Esophagus muscularis mucosa (tissue), 4 donors: ENCODE measurements around the gene GFRA1. TPM values are rescaled to one million over a fixed set of nuclear protein-coding genes. Genes with fewer than 3 reads are reported as not detected.

ENCODE experiments used
- DNase-seq: peaks from one replicate; pipeline ENCODE4 v3.0.0-alpha.2; 2017; ENCODE audit errors: extremely low spot score
- H3K27ac ChIP-seq, 4 donors: fragments of 200-600 bp; sonication (generic); replicated peaks in 1 of 4; 1 replicate in 3 of 4; 2 replicates in 1 of 4; pipeline ENCODE4 v1.5.1; 2016 to 2019; ENCODE audit warnings: mild to moderate bottlenecking in 1 of 4
- H3K27me3 ChIP-seq, 4 donors: fragments of 200-600 bp; sonication (generic); one replicate each; pipeline versions ENCODE4 v1.5.1 to v1.6.0; 2016 to 2019
- H3K36me3 ChIP-seq, 4 donors: fragments of 200-600 bp; sonication (generic); one replicate each; pipeline ENCODE4 v1.5.1; 2016 to 2019
- H3K4me1 ChIP-seq, 4 donors: fragments of 200-600 bp; sonication (generic); one replicate each; pipeline ENCODE4 v1.5.1; 2016 to 2019
- H3K4me3 ChIP-seq, 4 donors: fragments of 200-600 bp; sonication (generic); 1 replicate in 2 of 4; 2 replicates in 2 of 4; pipeline ENCODE4 v1.5.1; 2016 to 2019; ENCODE audit warnings: mild to moderate bottlenecking in 4 of 4, moderate library complexity in 1 of 4
- H3K9me3 ChIP-seq, 4 donors: fragments of 200-600 bp; sonication (generic); 1 replicate in 3 of 4; 2 replicates in 1 of 4; pipeline ENCODE4 v1.5.1; 2016 to 2019
- EP300 ChIP-seq: sonication (generic); formaldehyde crosslinking; IDR thresholded peaks from one replicate; pipeline ENCODE4 v1.6.1; 2017; ENCODE audit warnings: antibody characterized with exemption
- POLR2A ChIP-seq: fragments of 450-650 bp; IDR thresholded peaks from one replicate; pipeline ENCODE4 v1.6.1; 2017; ENCODE audit warnings: antibody characterized with exemption, moderate library complexity, mild to moderate bottlenecking, low read depth
- POLR2AphosphoS5 ChIP-seq, 2 donors: sonication (generic); formaldehyde crosslinking; IDR thresholded peaks; one replicate each; pipeline ENCODE4 v1.6.1; 2017; ENCODE audit warnings: antibody characterized with exemption in 2 of 2
- WGBS: methylation state at CpG from one replicate; pipeline ENCODE4 v1.1.5; 2018; 5-methylcytosine and 5-hydroxymethylcytosine counted together
- intact Hi-C: fragments of 100-400 bp; cut with DNase I; formaldehyde crosslinking; loops from one replicate; pipeline ENCODE4 v1.15.1; 2023
- total RNA-seq, 4 donors: library from RNA; depleted of rRNA; stranded (reverse); fragments of >200 nt; gene quantifications; one replicate each; pipeline versions ENCODE4 v1.1.0 to v1.2.1, GENCODE V29; 2016
- TF ChIP-seq, protein P1 (sequence below), 3 experiments: fragments of 200-600 bp in 2 of 3; fragments of 450-650 bp in 1 of 3; sonication (generic) in 2 of 3; IDR thresholded peaks; one replicate each; pipeline ENCODE4 v1.5.1; 2017 to 2019; ENCODE audit warnings: antibody characterized with exemption in 3 of 3, mild to moderate bottlenecking in 2 of 3, moderate library complexity in 1 of 3

The GFRA1 gene
- total RNA-seq, 4 donors from 2014 or later = 44.0 to 73.4 (median 64.5) TPM

GRCh38 chr10:116122664-116123063 lies 150.3 kb downstream of the GFRA1 start:
- DNase-seq = peak; percentile 74
- Histone ChIP-seq H3K4me3 (no peak overlapping the region), H3K4me1 (no peaks in the 10 kb centered on the region), H3K27ac (no peak overlapping the region), H3K27me3 (no peaks in the 10 kb centered on the region), H3K9me3 (no peaks in the 10 kb centered on the region), H3K36me3 (peaks cover 0 to 5% (median 0%) of the 10 kb centered on the region in 4 donors)
- no peak for TF ChIP-seq EP300
- WGBS = 90% methylated on average over 1 of the region's 1 CpG
- intact Hi-C loops = no loop called here

- intact Hi-C loops = no loop called here
- H3K4me1 ChIP-seq = no peaks in the 10 kb centered on the region
- TF ChIP-seq POLR2A = no peak
- TF ChIP-seq POLR2AphosphoS5 (IDR thresholded peaks at IDR 0.05) = no peak
- TF ChIP-seq, protein P1, sequence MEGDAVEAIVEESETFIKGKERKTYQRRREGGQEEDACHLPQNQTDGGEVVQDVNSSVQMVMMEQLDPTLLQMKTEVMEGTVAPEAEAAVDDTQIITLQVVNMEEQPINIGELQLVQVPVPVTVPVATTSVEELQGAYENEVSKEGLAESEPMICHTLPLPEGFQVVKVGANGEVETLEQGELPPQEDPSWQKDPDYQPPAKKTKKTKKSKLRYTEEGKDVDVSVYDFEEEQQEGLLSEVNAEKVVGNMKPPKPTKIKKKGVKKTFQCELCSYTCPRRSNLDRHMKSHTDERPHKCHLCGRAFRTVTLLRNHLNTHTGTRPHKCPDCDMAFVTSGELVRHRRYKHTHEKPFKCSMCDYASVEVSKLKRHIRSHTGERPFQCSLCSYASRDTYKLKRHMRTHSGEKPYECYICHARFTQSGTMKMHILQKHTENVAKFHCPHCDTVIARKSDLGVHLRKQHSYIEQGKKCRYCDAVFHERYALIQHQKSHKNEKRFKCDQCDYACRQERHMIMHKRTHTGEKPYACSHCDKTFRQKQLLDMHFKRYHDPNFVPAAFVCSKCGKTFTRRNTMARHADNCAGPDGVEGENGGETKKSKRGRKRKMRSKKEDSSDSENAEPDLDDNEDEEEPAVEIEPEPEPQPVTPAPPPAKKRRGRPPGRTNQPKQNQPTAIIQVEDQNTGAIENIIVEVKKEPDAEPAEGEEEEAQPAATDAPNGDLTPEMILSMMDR (IDR thresholded peaks at IDR 0.05) = no peak
- TF ChIP-seq EP300 = no peak
These were observed 151.1 kb downstream of the GFRA1 start for GRCh38 chr10:116121640-116122525.

DNA sequence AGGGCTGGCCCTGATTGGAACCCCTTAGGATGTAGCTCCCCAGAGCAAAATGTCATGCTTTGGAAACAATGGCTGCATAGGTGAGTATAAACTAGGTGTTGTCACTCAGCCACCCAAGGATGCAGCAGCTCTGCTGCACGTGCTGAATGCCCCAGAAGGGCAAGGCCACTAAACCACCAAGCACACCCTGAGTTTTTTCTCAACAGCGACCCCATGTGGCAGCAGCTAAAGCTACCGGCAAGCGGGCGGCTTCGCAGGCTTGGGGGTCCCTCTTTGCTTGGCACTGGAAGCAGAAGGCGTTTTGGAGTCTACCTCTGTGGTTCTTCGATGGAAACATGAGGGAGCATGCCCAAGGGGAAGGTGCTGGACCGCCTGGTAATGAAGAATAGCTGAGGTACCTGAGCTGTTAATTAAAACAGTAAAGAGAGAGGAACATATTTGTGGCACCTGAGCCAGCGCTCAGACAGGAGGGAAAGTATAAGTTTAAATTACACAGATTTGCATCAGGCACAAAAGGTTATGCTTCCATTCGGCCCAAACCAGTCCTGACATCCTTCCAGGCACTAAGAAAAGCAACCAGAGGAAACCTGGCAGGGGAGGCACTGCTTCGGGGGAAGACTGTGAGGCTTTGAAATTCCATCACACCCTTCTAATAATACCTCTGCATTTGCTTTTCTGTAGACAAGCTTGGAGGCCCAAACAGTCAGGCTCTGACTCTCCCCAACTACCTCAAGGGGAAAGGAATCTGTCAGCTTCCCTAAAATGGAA lies 152.1 kb downstream of the GFRA1 start:
- Histone ChIP-seq H3K27ac (no peak overlapping the region), H3K27me3 (no peaks in the 10 kb centered on the region), H3K4me1 (no peaks in the 10 kb centered on the region), H3K9me3 (no peaks in the 10 kb centered on the region), H3K36me3 (peaks cover 0 to 5% (median 0%) of the 10 kb centered on the region in 4 donors), H3K4me3 (no peak overlapping the region)
- intact Hi-C loops = no loop called here
- 66% methylated on average over 11 of the region's 12 CpGs for WGBS
- TF ChIP-seq EP300 (no peak), POLR2AphosphoS5 (IDR thresholded peaks at IDR 0.05) (no peak), POLR2A (no peak)
- TF ChIP-seq, protein P1 (IDR thresholded peaks at IDR 0.05) = no peak
- peak; percentile 68 for DNase-seq

More at GRCh38 chr10:116121640-116122525, 151.1 kb downstream of the GFRA1 start:
- Histone ChIP-seq H3K27me3 (no peaks in the 10 kb centered on the region), H3K4me3 (no peak overlapping the region), H3K9me3 (no peaks in the 10 kb centered on the region), H3K36me3 (peaks cover 0 to 5% (median 0%) of the 10 kb centered on the region in 4 donors), H3K27ac (no peak overlapping the region)
- WGBS = 80% methylated on average over 8 of the region's 8 CpGs
- peak; percentile 70 for DNase-seq

GRCh38 chr10:116118847-116119246 lies 154.2 kb downstream of the GFRA1 start:
- WGBS = no CpG with 5 or more reads among the region's 2 CpGs
- Histone ChIP-seq H3K9me3 (no peaks in the 10 kb centered on the region), H3K27me3 (no peaks in the 10 kb centered on the region), H3K36me3 (no peaks in the 10 kb centered on the region), H3K4me1 (no peaks in the 10 kb centered on the region), H3K27ac (no peak overlapping the region), H3K4me3 (no peak overlapping the region)
- intact Hi-C loops = no loop called here
- DNase-seq = no peak
- TF ChIP-seq POLR2A = no peak
- no peak for TF ChIP-seq EP300
- TF ChIP-seq, protein P1 (IDR thresholded peaks at IDR 0.05) = no peak
- TF ChIP-seq POLR2AphosphoS5 (IDR thresholded peaks at IDR 0.05) = no peak

- H3K4me1 ChIP-seq = no peaks in the 10 kb centered on the region
- 96% methylated on average over 5 of the region's 5 CpGs for WGBS
- no peak overlapping the region for H3K27ac ChIP-seq
These were observed 157.2 kb downstream of the GFRA1 start for GRCh38 chr10:116115797-116116196.

More at GRCh38 chr10:116115797-116116196, 157.2 kb downstream of the GFRA1 start:
- intact Hi-C loops = no loop called here
- H3K9me3 ChIP-seq = no peaks in the 10 kb centered on the region
- DNase-seq = no peak
- no peaks in the 10 kb centered on the region for H3K36me3 ChIP-seq
- no peak overlapping the region for H3K4me3 ChIP-seq
- TF ChIP-seq POLR2AphosphoS5 (IDR thresholded peaks at IDR 0.05) = no peak
- TF ChIP-seq, protein P1 (IDR thresholded peaks at IDR 0.05) = no peak
- no peak for TF ChIP-seq EP300
- TF ChIP-seq POLR2A = no peak
- no peaks in the 10 kb centered on the region for H3K27me3 ChIP-seq
